Glomerular visceral epithelial cell (primary cell): ENCODE measurements around the gene GNAS.

ENCODE experiments used
- DNase-seq: peaks from one replicate; pipeline ENCODE4 v3.0.0-alpha.2; 2016; ENCODE audit errors: extremely low spot score

Gene GNAS

GRCh38 chr20:58898629-58899408 lies 46.3 kb downstream of the GNAS start:
- no peak for DNase-seq

- DNase-seq: no peak
These were observed 47.0 kb downstream of the GNAS start for GRCh38 chr20:58899512-58899911.

- DNase-seq: no peak
These were observed 47.9 kb downstream of the GNAS start for GRCh38 chr20:58900397-58900796.

GRCh38 chr20:58901488-58902402 lies 49.2 kb downstream of the GNAS start:
- no peak for DNase-seq

GRCh38 chr20:58903614-58904013 lies 51.1 kb downstream of the GNAS start:
- no peak for DNase-seq

- no peak for DNase-seq
These were observed 52.7 kb downstream of the GNAS start for GRCh38 chr20:58905236-58905635.

GRCh38 chr20:58906111-58906510 lies 53.6 kb downstream of the GNAS start:
- DNase-seq: no peak

- DNase-seq: peak; percentile 33
These were observed 54.4 kb downstream of the GNAS start for GRCh38 chr20:58906894-58907293.

- peak; percentile 93 for DNase-seq
These were observed 55.0 kb downstream of the GNAS start for GRCh38 chr20:58907320-58908137.

GRCh38 chr20:58908221-58908620 lies 55.7 kb downstream of the GNAS start:
- DNase-seq: no peak

- DNase-seq: no peak
These were observed 56.4 kb downstream of the GNAS start for GRCh38 chr20:58908941-58909340.

GRCh38 chr20:58909585-58909984 lies 57.1 kb downstream of the GNAS start:
- DNase-seq: no peak

GRCh38 chr20:58910473-58910872 lies 58.0 kb downstream of the GNAS start:
- DNase-seq: no peak

GRCh38 chr20:58911309-58911708 lies 58.8 kb downstream of the GNAS start:
- DNase-seq: no peak

GRCh38 chr20:58911970-58912369 lies 59.5 kb downstream of the GNAS start:
- DNase-seq: no peak

GRCh38 chr20:58913079-58913478 lies 60.6 kb downstream of the GNAS start:
- no peak for DNase-seq

- DNase-seq: no peak
These were observed 66.1 kb downstream of the GNAS start for GRCh38 chr20:58918621-58919020.

- DNase-seq: no peak
These were observed 69.0 kb downstream of the GNAS start for GRCh38 chr20:58921564-58921963.

GRCh38 chr20:58922036-58922435 lies 69.5 kb downstream of the GNAS start:
- DNase-seq: no peak

GRCh38 chr20:58923117-58923712 lies 70.7 kb downstream of the GNAS start:
- DNase-seq: no peak

- no peak for DNase-seq
These were observed 74.4 kb downstream of the GNAS start for GRCh38 chr20:58926802-58927489.
